ENCODE data around the gene IGF2BP2.
"Not testable (repeated sequence)": the region's sequence is repeated elsewhere in the genome, so short reads cannot be mapped to it uniquely, and the experiment has no call there.

Gene IGF2BP2

DNA sequence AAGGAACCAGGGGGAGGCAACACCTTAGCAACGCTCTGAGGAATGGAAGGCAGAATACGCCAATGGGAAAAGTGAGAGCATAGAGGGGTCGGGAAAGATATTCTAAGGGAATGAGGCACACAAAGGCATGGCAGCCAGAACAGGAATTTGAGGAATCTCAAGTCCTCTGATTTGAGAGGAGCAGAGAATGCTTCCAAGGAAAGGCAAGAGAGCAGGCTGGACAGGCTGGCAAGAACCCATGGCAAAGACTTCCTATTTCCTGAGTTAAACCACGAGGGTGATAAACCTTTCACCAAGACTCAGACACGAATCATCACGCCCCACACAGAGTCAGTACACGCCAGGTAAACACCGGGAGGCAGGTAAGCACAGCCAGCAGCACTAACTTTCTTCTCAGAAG is 109.8 kb downstream of the IGF2BP2 start:
- DNase-seq (ENCODE audit: low read depth in 2 of 2), result no peak

DNA sequence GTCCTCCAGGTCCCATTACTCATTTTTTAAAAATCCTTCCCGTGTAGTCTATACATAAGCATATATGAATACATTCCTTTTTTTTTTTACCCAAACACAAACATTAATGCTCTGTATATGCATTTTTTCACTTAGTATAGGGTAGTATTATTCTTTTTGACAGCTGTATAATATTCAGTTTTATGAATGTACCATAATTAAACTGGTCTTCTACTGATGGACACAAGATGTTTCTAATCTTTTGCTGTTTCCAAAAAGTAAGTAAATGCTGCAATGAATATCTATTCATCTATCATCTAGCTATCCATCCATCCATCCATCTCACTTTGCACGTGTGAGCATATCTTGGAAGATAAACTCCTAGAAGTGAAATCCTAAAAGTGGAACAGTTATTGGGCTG is 110.8 kb downstream of the IGF2BP2 start:
- no peak for DNase-seq (ENCODE audit: low read depth in 2 of 2)

DNA sequence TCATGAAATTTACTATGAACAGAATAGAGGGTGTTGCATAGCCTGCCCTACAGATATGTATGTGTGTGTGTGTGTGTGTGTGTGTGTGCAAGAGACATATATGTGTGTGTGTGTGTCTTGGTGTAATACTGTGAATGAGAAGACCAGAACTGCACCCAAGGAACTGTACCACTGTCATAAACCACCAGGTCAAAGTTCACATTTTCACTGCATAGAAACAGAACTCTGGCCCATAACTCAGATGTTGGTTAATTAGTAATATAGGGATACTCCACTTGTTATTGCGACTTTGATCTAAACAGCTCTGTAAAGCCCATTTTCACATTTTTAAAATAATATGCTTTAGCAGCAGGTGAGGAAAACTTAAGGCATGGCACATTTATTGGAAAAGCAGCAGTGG is 111.8 kb downstream of the IGF2BP2 start:
- no peak for DNase-seq (ENCODE audit: low read depth in 2 of 2)

DNA sequence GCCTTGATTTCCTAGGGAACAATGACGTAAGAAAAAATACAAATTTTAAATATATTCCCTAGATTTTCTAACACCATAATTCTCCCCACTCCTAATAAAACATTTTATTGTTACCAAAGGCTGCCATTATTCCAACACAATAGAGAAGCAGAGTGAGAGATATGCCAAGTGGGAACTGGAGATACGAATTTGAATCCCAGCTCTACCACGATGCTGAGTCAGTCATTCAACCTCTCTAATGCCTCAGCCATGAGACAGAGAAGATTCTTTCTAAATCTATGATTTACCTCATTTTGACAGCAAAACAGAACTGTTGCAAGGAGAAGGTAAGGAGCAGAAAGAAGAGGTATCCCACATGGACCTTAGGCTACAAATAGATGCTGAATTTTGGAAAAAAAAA is 112.5 kb downstream of the IGF2BP2 start:
- DNase-seq (ENCODE audit: low read depth in 2 of 2), result no peak

DNA sequence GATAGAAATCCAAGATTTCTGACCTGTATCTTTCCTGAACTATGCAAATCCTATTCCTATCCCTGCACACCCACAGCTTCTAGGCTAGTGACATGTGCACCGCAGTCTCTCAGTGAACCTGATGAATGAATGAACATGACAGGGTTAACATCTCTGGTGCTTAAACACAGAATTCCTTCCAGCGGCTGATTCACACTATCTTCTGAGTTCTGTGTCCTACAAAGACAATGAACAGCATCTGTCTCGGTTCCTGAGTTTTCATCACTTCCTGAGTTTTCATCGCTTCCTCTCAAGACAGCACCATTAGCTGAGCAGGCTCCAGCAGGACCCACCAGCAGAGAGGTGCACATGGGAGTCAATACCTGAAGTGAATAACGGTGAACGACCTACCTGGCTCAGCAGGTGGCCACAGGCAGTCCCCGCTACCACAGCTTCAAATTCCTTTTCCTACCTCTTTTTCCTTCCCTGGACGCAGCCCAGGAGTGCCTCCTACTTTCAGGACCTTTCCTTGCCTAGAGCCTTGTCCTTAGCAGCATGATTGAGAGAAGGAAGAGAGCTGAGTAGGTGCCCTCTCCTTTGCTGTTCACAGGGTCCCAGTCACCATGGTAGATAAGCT is 113.5 kb downstream of the IGF2BP2 start:
- DNase-seq (ENCODE audit: low read depth in 2 of 2), result no peak

DNA sequence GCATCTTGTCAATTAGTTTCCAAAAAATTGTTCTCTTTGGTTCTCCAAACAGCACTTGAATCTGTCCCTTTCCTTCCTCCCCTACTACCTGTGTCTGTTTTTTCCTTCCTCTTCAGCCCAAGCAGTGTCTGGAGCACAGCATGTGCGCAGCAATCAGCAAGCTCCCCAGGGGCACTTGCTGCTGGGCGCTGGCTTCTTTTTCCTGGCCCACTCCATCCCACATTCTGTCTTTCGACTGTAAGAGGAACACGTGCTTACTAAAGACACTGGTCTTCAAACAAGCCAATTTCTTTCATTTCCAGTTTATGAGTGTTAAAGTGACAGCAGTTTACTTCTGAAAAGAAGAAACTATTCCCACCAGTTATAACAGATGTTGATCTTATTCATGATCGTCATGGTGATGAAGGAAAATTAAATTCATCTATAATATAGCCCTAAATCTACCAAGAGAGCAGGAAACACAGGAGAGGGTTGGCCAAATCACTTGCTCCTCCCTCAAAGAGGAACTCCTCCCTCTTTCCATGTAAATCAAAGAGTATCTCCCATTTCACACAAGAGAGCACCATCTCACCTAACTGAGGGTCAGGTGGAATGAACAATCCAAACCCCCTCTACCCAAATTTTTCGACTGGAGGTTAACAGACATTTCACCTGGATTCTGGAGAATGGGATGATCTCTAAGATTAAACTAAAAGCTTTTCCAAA is 115.4 kb downstream of the IGF2BP2 start:
- no peak for DNase-seq (ENCODE audit: low read depth in 2 of 2)

DNA sequence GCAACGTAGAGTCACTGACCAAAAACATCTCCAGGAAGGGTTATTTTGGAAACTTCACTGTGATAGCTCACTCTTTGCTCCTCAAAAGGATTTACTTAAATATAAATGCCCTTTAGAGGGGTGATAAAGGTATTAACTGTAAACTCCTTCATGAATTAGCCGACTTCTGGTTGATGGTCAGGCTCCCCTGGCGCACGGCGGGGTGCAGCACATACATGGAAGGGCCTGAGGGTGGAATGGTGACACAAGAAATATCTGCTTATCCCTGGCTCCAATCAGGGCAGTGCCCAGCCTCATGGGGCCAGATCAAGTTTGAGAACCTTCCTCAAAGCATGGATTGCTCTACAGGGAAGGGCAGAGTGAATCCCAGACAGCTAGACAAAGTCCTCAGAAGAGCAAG is 116.5 kb downstream of the IGF2BP2 start:
- no peak for DNase-seq (ENCODE audit: low read depth in 2 of 2)

DNA sequence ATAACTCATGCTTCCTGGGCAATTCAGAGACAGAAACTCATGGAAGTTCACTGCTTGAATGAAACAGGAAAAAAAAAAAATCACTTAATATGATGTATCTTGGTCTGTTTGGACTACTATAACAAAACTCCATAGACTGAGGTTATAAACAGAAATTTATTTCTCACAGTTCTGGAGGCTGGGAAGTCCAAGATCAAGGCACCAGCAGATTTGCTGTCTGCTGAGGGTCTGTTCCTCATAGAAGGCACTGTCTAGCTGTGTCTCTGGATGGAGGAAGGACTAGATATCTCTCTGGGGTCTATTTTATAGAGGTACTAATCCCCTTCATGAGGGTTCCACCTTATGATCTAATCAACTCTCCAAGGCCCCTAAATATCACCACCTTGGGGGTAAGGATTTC is 119.3 kb downstream of the IGF2BP2 start:
- DNase-seq (ENCODE audit: low read depth in 2 of 2), result no peak

DNA sequence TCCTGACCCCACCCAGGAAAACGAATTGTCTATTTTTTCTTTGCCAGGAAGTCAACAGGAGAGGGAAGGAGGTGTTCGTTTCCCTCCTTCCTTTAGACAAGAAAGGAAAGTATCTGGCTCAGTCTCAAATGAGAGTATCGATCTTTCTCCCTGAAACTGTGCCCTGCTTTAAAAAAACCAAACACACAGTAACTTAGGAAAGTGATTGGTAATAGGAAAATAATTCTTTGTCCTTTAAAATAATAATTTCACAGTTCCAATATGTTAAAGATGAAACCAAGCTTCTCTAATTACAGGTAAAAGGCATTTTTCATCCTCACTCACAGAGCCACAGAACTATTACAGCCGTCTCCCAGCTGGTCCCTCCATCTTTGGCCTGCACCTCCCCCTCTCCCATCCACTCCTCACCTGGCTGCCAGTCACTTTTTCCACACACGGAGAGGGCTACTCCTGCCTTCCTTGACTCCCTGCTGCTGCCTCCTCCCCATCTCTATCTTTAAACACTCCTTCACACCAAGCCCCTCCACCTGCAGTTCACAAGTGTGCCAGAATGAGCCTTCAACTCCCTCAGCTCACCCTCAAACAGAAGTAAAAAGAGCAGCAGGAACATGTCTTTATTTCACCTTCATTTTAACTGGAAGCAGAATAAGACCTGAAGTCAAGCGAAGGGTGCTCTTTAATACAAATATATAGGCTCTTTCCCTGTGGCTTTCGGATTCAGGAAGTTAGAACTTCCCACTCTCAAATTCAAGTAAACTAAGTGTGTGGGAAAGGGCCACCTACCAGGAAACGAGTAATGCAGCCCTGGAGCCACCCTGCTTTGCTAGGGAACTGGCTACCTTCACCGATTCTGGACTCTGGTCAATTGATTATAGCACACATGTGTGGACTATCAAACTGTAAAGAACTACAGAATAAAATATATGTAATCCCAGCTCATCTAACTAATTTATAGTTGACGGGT is 122.3 kb downstream of the IGF2BP2 start:
- DNase-seq (ENCODE audit: low read depth in 2 of 2), result no peak

DNA sequence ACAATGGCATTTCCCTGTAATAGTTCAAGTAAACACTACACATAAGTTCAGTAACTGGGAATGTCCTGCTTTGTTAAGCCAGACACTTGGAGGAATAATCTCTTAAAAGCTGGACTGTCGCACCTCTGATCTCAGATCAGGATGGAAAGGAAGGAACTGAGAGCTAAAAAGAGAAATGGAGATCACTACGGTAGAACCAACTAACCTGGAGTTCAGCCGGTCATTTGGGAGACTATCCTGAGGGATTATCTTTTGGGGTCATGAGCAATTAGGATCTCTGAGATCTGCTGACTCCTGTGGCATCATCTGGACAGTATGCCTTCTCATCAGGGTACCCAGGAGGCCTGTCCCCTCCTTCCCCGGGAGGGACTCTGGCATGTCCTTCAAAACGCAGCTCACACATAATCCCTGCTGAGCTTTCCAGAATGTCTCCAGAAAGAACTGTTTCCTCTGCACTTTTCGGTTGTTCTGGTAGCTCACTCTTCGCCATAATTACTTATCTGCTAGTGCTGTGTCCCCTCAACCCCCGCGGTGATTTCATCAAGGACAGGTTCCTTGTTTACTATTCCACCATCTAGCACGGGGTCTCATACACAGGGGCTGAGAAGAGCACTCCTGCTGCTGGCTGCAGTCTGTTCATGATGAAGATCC is 123.1 kb downstream of the IGF2BP2 start:
- no peak for DNase-seq (ENCODE audit: low read depth in 2 of 2)

DNA sequence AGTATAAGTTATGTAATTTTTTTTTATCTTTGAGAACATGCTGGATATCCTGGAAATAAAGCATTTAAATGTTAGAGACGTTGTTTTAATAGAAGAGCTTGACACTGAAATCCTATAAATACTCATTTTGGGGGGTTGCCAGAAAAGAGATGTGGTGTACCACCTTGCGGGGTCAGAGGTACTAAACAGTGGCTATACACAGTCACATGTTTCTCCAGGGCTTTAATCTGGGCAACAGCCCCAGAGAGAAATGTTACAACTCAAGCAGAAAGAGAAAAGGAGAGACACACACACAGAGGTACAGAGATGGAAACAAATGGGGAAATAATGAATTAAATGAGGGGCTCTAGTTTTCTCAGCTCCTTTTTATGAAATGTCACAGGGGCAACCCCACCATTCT is 124.9 kb downstream of the IGF2BP2 start:
- DNase-seq (ENCODE audit: low read depth in 2 of 2), result no peak

DNA sequence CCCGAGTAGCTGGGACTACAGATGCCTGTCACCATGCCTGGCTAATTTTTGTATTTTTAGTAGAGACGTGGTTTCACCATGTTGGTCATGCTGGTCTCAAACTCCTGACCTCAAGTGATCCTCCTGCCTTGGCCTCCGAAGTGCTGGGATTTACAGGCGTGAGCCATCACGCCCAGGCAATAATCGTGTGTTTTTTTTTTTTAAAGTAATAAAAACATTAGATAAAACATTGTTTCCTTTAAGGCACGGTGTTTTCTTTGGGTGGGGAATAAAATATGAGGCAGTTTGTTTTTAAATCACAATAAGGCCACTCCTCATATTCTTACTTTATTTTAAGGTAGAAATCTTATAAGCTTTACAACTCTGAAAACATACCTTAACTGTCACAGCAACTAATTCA is 127.6 kb downstream of the IGF2BP2 start:
- DNase-seq (ENCODE audit: low read depth in 2 of 2), result not testable (repeated sequence)

DNA sequence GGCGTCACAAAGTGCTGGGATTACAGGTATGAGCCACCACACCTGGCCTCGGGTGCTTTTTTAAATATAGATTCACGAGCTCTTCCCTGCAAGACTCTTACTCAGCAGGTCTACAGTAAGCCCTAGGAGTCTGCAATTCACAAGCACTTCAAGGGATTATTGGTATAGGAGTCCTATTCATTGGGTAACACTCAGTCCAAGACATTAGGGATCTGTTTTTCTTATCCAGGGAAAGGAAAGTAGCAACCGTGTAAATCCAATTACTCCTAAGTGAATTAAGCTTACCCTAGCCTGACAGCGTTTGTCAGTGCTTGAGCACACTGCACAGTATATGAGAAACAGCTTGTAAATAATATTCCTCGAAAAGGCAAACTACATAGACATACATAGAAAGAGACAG is 128.8 kb downstream of the IGF2BP2 start:
- no peak for DNase-seq (ENCODE audit: low read depth in 2 of 2)

DNA sequence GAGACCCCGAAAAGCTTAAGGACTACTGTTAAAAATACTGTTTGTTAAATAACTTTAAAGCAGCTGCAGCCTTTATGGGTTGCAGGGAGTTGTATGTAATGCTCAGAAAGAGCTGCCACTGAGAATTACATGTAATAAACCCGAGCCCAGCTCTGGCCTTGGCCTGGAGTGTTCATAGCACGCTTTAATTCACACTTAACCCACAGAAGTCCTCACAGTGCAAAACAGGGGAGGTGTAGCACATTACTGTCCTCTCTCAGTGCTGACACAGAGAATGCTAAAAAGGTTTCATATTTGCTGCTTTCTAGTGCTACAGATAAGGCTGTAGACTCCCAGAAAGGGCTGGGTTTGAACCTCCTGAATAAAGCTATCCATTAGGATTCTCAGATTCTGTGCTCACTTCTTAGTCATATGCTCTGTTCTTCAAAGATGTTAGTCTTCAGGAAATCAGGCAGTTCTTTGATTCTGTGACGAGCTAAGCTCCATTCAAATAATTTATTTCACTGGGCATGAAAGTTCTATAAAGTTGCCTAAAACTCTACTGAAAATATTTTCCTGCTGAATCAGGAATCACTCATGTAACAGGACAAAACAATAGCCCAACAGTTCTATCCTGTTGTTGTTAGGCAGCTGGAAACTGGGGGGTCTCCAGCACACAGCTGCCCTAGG is 130.7 kb downstream of the IGF2BP2 start:
- no peak for DNase-seq (ENCODE audit: low read depth in 2 of 2)

DNA sequence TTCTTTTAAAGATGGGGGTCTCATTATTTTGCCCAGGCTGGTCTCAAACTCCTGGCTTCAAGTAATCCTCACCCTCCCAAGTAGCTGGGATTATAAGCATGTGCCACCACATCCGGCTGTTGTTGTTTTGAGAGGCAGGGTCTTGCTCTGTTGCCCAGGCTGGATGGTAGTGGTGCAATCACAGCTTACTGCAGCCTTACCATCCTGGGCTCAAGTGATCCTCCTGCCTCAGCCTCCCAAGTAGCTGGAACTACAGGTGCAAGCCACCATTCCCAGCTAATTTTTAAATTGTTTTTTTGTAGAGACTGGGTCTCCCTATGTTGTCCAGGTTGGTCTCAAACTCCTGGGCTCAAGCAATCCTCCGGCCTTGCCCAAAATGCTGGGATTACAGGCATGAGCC is 133.2 kb downstream of the IGF2BP2 start:
- DNase-seq (ENCODE audit: low read depth in 2 of 2), result no peak

DNA sequence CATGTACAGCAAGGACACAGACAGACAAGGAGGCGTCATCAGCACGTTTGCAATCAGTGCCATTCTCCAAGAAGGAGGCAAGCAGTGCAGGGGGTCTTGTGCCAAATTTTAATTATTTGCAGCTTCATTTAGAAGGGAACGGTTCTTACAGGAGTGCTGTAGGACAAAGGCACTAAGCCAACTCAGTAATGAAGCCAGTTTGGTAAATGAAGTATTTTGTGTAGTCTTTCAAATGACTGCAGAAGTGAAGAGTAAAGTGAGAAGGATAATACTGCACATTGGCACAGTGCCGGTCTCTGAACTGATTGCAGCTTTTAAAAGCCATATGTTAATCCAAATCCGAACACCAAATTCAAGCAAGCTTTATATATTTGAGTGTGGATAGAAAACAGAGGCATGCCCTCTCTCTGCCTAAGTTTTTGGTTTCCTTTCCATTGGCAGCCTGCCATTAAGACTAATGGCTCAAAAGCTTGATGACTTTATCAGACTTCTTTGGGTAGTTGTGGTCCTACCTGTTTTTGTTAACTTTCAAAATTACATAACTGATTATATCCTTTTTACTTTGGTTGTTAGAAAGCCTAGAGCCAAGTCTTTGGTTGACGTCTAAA is 137.5 kb downstream of the IGF2BP2 start:
- DNase-seq (ENCODE audit: low read depth in 2 of 2), result no peak

DNA sequence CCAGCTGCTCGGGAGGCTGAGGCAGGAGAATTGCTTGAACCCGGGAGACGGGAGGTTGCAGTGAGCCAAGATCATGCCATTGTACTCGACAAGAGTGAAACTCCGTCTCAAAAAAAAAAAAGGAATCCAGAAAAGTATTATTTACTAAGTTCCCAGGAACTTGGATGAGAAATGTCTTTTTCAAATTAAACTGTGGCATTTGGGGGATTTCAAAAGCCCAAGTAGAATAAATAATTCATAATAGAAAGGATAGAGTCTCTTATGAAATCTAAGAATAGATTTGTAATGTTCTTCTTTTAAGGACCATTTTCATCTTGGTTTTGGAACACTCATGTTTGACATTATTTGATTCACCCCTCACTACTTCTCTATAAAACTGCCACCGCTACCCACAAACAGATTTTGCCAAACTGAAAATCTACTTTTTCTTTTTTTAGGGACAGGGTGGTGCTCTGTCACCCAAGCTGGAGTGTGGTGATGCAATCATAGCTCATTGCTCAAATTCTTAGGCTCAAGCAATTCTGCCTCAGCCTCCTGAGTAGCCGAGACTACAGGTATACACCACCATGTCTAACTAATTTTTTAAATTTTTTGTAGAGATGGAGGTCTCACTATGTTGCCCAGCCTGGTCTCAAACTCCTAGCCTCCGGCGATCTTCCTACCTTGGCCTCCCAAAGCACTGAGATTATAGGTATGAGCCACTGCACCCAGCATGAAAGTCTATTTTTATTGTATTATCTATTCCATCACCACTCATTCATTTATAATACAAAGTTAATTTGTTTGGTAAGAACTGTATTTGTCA is 139.4 kb downstream of the IGF2BP2 start:
- no peak for DNase-seq (ENCODE audit: low read depth in 2 of 2)

DNA sequence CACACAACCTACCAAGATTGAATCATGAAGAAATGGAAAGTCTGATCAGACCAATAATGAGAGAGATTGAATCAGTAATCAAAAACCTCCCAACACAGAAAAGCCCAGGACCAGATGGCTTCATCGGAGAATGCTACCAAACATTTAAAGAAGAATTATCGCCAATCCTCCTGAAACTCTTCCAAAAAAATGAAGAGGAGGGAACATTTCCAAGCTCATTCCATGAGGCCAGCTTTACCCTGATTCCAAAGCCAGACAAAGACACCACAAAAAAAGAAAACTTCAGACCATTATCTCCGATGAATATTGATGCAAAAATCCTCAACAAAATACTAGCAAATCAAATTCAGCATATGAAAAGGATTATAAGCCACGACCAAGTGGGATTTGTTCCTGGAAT is 144.6 kb downstream of the IGF2BP2 start:
- DNase-seq (ENCODE audit: low read depth in 2 of 2), result no peak

DNA sequence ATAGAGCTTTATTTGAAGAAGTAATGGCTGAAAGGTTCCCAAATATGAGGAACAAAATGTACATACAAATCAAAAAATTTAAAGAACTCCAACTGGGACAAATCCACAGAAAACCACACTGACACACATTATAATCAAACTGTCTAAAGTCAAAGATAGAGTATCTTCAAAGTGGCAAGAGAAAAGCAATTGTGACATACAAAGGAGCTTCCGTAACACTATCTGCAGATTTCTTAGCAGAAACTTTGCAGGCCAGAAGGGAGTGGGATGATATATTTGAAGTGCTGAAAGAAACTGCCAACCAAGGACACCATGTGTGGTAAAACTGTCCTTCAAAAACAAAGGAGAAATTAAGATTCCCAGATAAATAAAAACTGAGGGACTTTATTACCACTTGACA is 146.8 kb downstream of the IGF2BP2 start:
- DNase-seq (ENCODE audit: low read depth in 2 of 2), result no peak

DNA sequence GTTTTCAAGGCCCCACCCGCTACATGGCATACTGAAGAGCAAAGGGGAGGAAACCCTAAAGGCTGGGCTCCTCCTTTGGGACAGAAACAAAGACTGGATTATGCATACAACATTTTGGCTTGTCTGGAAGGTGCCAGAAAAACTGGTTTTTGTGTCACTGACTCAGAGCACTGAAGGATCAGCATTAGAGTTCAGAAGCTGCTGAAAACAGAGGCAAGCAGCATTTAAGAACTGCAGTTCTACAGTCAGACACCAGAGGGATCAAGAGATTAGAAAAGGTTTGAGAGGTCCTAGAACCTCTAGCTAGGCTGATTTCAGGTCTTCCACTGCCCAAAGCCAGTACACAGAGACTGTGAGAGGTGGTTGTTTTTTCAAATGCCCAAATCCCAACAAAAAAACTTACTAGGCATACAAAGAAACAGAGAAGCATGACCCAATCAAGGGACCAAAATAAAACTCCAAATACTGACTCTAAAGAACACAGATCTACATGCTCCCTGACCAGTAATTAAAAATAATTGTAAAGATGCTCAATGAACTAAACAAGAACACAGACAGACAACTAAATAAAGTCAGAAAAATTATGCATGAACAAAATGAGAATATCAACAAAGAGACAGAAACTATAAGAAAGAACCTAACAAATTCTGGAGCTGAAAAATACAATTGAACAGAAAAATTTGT is 147.6 kb downstream of the IGF2BP2 start:
- DNase-seq (ENCODE audit: low read depth in 2 of 2), result no peak
